DND-41 (cell line): Measurements from ENCODE around the gene TMEM259.

Experiments used
- CTCF ChIP-seq: IDR thresholded peaks from 2 replicates; pipeline ENCODE4 v1.5.1; 2012; ENCODE audit warnings: borderline replicate concordance, low read length, moderate library complexity, mild to moderate bottlenecking; ENCODE audit not compliant: poor library complexity, severe bottlenecking; ENCODE audit errors: extremely low read depth
- EZH2 ChIP-seq: IDR thresholded peaks from 3 replicates; pipeline ENCODE4 v1.6.1; 2012; ENCODE audit warnings: borderline replicate concordance, low read depth, mild to moderate bottlenecking, moderate library complexity, low read length, inconsistent platforms; ENCODE audit not compliant: severe bottlenecking

- TF ChIP-seq CTCF (no peak), EZH2 (no peak)
Measured at GRCh38 chr19:1004204-1004802, 16.6 kb downstream of the TMEM259 start.
